Measurements from ENCODE around the gene SLC17A7.

DNA sequence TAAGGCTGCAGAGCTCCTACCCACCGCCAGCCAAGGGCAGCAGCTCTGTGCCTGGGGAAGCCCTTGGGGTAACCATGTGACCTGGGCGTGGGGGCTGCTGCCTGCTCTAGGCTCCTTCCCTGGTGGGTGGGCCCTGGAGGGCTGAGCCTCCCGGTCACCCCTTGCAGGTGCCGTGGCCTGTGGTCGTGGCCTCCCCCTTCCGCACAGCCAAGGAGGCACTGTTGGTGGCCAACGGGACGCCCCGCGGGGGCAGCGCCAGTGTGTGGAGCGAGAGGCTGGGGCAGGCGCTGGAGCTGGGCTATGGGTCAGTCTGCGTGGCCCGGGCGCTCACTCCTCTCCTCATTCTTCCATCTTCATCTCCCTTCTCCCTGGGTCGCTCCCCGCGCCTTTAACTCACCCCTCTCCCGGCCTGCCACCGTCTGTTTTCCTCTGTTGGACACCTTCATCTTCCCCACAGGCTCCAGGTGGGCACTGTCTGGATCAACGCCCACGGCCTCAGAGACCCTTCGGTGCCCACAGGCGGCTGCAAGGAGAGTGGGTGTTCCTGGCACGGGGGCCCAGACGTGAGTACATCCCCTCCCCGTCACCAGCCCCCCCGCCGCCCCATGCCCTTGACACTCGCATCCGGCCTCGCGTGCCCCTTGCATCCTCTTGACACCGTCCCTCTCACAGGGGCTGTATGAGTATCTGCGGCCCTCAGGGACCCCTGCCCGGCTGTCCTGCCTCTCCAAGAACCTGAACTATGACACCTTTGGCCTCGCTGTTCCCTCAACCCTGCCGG lies 22.8 kb upstream of the SLC17A7 start:
- TF ChIP-seq ZFX (IDR thresholded peaks at IDR 0.05; ENCODE audit: borderline replicate concordance), result no peak
- TF ChIP-seq, protein P1, sequence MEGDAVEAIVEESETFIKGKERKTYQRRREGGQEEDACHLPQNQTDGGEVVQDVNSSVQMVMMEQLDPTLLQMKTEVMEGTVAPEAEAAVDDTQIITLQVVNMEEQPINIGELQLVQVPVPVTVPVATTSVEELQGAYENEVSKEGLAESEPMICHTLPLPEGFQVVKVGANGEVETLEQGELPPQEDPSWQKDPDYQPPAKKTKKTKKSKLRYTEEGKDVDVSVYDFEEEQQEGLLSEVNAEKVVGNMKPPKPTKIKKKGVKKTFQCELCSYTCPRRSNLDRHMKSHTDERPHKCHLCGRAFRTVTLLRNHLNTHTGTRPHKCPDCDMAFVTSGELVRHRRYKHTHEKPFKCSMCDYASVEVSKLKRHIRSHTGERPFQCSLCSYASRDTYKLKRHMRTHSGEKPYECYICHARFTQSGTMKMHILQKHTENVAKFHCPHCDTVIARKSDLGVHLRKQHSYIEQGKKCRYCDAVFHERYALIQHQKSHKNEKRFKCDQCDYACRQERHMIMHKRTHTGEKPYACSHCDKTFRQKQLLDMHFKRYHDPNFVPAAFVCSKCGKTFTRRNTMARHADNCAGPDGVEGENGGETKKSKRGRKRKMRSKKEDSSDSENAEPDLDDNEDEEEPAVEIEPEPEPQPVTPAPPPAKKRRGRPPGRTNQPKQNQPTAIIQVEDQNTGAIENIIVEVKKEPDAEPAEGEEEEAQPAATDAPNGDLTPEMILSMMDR (IDR thresholded peaks at IDR 0.05), result no peak
